HG03095 (cell line): ENCODE results near the gene SOX13.

Experiments
- ATAC-seq: cut with Tn5 transposase; IDR thresholded peaks from one replicate; pipeline ENCODE4 v1.9.1; 2021; ENCODE audit warnings: moderate library complexity; ENCODE audit not compliant: unreplicated experiment

Gene SOX13

DNA sequence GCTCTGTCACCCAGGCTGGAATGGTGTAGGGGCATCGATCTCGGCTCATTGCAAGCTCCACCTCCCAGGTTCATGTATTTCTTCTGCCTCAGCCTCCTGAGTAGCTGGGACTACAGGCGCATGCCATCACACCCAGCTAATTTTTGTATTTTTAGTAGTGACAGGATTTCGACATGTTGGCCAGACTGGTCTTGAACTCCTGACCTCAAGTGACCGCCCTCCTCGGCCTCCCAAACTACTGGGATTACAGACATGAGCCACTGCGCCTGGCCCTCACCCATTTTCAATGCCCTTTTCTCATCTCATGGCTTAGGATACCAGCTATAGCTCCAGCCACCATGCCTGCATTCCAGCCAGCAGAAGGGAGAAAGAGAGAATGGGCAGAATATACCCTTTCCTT is 12.9 kb upstream of the SOX13 start:
- no peak for ATAC-seq

DNA sequence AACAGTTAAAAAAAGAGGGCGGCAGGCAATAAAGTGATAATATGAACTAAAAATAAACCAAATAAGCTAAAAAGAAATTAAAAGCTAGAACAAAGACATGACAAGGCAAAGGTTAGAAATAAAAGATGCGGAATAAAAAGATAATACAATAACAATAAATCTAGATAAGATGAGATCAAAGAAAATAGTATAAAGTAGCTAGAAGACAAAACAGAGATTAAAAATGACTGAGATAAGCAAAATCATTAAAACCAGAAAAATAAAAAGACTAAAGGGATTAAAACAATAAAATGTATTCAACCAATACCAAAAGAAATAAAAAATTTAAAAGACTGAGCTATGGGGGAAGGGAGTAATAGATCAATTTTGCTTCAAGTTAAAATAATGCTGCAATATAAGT is 10.8 kb upstream of the SOX13 start:
- ATAC-seq = no peak

DNA sequence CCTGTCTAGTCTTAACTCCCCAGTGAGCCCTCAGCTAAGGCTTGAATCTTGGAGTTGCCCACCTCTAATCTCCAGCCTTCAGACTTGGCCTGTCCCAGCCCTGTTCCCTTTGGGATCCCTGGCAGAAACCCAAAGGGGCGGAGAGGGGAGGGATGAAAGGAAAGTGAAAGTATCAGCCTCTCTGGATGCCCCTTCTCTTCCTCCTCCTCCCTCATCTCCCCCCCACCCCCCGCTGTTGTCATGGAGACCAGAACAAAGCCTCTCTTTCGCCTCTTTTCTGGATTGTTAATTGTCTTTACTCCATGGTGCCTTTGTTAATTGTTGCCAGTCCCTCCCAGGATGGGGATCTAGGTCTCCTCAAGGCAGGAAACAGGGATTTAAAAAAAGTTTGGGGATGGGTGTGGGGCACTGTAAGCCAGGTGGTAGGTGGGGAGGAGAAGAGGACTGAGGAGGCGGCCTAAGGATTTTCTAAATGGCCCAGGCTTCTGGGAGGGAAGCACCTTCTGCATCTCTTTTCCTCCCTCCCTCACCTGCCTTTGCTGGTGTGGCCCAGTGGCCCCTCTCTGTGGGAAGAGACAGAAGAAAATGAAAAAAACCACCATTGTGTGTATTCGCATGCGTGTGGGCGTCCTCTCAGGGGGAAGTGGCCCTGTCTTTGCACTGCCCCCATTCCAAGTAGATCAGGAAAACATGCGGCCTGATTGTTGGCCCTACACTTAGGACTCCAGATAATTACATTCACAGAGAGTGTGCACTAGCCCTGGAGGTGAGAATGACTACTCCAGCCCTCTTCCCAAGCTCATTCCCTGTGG is 7.5 kb upstream of the SOX13 start:
- ATAC-seq = no peak

DNA sequence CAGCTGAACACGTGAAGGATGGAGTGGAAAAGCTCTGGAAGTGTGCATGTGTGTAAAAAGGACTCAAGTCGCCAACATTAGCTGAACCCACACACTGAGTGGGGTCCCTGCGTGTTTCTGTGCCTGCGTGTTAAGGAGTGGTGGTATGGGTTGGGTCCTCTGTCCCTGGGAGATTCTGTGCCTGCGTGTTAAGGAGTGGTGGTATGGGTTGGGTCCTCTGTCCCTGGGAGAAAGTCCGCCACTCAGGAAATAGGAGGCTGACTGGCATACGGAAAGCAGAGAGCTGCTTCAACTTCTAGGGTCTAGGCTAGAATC is 7.0 kb upstream of the SOX13 start:
- ATAC-seq = no peak

DNA sequence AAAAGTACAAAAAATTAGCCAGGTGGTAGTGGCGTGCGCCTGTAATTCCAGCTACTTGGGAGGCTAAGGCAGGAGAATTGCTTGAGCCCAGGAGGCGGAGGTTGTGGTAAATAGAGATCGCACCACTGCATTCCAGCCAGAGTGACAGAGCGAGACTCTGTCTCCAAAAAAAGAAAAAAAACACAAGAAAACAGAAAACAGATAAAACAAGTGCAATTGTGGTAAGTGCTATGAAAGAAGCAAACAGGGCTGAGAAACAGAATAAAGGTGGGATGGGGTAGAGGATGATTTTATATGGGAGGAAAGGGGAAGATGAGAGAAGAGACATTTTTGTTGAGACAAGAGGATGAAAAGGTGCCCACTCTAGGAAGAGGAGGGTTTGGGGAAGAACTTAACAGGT is 5.0 kb upstream of the SOX13 start:
- no peak for ATAC-seq

DNA sequence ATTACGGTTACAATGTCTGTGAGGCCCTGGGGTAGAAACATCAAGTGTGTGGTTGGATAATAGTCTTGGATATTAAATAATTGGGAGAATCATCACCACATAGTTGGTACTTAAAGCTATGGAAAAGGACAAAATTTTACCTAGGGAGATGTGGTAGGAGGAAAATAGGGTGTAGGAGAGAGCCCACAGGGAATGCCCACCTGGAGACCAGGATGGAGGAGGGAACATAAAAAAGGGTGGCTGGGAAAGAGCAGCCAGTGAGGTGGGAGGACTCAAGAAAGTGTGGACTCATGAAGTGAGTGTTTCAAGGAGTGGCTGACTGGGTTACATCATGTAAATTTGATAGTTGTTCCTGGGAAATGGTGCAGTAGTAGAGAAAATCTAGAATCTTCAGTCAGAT is 3.0 kb upstream of the SOX13 start:
- no peak for ATAC-seq

DNA sequence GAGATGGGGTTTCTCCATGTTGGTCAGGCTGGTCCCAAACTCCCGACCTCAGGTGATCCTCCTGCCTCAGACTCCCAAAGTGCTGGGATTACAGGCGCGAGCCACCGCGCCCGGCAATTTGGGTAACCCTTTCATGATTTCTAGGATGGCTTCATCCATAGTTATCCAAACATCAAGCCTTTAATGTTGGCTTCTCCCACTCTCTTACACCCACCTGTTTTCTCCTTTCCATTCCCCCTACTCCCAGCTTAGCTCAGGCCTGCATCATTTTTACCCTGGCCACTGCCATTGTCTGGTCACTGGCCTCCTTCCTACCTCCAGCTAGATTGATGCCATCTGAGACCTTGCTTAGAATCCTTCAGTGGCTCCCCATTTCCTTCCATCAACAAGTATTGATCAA is 2.0 kb upstream of the SOX13 start:
- no peak for ATAC-seq

DNA sequence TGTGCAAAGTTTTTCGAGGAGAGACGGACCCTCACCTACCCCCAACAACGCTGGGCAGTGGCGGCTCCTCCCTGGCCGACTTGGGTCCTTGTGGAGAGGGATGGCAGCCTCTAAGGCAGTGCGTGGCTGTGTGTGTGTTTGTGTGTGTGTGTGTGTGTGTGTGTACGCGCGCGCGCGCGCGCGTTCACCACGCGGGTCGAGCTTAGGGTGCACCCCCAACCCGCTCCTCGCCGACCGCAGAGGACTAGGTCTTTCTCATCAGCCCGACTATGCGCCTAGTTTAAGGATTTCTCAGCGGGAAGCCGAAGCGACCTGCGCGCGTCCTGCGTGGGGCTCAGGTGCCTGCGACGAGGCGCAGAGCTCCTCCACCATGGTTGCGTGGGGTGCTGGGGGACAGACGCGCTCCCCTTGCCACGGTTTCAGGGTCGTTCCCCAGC is 940 bp downstream of the SOX13 start:
- ATAC-seq = no peak

DNA sequence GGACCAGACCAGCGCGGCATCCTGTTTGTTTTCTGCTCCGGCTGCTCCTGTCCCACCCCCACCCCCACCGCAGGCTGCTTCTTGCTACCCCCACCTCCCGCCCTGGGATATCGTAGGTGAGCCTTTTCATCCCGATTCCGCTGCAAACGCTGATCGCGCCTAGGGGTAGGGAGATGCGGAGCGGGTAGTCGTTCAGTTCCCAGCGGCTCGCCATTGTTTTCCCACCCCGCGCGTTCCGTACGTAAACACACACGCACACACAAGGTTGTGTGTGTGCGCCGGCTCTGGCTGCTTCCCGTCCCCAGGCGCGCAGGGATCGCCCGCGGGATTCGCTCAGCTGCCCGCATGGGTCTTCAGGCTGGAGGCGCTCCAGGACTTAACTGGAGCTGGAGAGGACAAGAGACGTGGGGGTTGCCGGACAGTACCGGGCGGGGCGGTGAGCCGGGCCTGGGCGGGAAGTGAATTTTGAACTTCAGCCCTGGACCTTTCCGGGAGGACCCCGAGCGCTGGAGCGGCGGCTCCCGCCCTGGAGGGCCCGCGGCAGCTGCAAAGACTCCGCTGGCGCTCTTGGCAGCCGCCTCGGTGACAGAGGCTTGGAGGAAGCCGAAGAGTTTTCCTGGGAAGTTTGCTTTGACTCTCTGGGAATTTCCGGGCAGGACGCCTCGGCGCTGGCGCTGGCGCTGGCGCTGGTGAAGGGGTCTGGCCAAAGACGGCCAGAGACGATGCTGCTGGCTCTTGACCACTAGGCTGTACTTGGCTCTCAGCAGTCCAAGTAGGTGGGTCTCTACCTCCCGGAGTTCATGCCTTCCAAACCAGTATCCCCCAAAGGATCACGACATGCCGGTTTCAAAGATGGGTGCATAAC is 1.6 kb downstream of the SOX13 start:
- no peak for ATAC-seq

DNA sequence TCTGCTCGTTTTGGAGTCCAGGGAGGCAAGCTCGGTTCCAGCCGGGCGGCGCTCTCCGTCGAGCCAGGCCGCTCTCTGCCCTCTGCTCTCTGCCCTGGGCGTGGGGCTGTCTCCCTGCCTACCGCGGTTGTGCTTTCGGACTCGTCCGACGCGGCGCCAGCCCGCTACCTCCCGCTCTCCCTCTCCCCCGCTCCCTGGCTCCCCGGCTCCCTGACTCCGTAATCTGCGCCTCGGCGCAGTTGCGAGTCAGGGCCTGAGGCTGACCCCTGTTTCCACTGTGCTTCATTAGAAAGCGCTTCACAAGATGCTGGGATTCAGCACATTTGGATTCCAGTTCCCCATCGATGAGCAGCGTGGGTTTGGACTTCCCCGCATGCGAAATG is 2.2 kb downstream of the SOX13 start:
- no peak for ATAC-seq

DNA sequence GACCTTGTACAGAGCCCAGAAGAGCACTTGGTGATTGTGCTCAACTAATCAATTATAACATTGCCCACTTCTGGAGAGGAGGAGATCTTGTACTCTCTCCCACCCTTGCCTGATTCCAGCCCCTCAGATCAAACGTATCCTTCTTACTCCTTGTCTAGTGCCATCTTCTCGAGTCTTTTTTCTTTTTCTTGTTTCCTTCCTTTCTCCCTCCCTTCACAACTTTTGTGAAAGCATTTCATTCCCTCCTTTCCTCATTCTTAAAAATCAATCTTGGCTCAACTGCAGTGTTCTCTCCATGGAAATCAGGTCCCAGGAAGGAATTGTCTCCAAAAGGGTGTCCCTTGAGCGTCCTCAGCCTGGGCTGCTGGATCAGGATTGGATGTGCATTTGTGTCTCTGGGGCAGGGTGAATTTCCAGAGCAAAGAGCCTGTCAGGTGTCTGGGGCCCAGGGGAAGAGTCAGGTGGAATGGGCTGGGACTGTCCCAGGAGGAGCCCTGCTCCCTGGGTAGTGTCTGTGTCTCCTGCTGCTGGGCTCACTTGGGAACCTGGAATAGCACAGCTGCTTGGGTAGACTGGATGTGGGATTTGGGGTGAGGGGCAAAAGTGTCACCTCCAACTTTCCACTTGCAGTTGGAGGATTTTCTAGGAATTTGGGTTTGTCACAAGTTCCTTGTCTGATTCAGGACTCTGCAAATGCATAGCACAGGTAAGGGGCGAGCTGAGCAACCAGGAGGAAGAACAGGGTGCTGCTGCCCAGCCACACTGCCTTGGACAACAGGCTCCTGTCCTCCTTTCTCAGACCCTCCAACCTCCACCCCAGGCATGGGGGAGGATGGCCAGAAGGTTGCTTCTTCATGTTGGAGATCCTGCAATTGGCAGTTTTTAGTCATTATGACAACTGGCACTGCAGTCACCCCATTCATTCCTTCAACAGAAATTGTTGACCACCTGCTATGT is 3.3 kb downstream of the SOX13 start:
- ATAC-seq = no peak

DNA sequence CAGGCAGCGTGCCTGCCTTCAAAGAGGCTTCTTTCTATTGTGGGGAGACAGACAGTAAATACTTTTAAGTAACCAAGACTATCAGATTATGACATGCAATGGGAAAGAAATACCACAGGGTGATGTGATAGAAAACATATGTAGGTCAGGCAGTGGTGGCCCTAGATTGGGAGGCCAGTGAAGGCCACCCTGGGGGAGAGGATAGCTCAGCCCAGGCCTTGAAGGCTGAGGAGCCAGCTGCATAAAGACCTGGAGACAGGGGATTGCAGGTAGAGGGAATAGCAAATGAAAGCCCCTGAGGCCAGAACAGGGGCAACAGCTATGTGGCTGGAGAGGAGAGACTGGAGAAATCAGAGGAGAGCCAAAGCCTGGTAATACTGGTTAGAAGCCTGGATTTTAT is 4.0 kb downstream of the SOX13 start:
- no peak for ATAC-seq

DNA sequence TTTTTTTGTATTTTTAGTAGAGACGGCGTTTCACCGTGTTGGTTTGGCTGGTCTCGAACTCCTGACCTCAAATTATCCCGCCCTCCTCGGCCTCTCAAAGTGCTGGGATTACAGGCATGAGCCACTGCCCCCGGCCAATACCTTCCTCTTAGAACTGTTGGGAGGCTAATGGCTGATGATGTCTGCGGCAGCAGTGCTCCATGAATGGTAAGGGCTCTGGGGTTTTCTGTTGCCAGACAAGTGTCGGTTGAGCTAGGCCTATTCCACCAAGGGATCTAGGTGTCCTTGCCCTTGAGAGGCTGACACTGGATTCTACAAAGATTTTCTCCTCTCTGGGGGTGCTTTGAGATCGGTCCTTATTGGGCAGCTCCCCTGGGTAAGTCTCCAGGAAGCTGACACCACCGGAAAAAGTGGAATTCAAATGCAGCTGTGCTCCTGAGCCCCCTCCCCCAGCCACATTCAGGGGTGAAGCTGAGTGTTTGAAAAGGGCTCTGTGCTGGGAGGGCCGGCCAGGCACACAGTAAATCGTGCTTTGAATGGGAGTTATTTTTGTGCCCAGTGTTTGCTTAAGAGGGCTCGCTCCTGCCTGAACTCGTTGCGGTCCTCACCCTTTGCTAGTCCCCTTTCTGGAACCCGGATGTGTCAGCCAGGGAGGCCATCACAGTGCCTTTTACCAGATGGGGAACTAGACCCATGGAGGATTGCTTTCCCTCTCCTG is 5.2 kb downstream of the SOX13 start:
- ATAC-seq = no peak

DNA sequence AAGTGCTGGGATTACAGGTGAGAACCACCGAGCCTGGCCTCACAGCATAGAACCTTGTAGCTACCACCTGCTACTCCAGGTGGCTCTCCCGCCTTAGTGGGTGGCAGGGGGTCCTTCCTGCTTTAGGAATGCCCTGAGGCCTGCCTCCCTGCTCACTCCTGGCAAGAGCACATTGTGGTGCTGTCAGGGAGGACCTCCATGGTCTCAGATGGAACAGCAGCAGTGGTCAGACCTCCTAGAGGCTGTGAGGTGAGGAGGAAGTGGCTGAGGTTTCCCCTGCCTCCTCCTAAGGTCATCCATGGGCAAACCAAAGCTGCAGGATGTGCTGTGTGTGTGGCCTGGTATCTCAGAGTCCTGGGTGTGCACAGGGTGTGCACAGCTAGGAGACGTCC is 6.7 kb downstream of the SOX13 start:
- ATAC-seq = no peak

DNA sequence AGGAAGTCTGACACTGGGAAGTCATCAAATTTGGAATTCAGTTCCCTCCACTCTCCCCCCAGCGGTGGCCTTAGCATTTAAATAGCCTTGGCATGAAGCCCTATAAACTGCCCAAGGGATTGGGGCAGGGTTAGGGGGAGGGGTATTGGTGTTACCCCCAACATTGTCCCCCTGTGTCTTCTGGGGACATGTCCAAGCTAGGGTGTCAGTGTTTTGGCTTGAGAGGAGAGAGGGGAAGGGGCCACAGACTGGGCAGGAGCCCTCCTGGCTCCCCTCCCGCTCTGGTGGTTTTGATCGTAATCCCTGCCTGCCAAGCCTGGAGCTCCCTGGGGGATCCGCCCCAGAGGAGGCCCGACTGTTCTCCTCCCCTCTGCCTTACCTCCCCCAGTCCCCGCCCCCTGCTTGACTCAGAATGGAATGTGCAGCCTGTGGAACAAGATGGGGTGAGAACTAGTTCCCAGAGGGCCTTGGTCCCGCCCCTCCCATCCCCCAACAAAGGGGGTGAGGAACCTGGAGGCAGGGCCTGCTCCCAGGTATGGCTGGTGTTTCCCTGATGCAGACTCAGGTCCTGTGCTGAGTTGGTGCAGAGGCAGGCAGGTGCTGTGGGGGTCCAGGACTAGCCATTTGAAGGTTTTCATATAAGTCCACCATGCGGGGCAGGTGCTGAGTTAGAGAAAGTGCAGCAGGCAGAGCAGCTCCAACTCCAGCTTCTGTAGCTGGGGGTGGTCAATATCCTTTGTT is 7.4 kb downstream of the SOX13 start:
- no peak for ATAC-seq

DNA sequence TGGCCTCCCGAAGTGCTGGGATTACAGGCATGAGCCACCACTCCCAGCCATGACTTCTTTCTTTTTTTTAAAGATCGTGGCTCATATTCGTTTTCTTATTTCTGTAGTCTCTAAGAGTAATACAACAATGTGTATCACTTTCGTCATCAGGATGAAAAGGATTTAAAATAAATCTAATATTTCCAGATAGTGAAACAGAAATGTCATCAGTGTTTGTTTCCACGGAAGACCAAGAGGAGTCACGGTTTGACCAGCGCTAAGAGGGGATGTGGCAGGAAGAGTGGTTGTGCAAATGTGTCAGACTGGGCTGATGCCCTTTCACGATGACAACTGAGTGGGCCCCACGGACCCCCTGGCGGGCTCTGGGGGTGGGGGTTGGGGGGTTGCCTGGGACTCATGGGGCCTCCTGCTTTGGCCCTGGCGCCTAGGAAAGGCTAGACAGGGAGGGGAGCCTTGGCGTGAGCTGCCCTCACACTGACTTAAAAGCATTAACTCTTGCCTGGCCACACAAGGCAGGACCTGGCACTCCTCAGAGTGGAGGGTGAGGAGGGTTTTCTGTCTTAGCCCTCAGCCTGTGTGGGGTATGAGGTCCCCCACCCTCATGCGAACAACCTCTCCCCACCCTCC is 8.4 kb downstream of the SOX13 start:
- no peak for ATAC-seq

DNA sequence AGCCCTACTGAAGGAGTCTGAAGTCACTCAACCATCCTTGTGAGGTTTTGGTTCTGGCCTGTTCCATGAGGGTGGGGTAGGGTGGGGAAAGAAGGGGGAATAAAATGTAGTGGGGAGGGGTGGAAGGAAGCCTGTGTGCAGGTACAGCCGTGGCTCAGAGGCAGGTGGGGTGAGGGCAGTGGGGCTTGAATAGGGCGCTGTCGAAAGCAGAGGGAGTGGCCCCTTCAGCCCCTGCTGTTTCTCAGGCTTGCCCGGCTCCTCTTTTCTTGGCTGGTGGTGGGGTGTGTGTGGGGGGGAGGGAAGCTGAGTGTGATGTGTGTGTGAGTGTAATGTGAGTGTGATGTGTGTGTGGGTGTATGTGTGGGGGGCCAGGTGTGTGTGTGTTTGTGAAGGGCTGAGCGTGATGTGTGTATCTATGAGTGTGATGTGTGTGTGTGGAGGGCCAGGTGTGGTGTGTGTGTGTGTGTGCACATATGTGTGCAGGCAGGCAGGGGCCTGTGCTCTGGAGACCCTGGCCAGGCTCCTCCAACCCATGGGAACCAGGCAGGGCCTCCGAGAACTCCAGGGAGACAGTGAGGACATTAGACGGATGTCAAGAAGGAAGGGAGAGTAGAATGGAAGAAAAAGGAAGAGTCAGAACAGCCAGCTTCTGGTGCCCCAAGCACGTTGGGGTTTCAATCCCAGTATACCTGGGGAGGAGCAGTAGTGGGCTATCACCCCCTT is 9.0 kb downstream of the SOX13 start:
- no peak for ATAC-seq

DNA sequence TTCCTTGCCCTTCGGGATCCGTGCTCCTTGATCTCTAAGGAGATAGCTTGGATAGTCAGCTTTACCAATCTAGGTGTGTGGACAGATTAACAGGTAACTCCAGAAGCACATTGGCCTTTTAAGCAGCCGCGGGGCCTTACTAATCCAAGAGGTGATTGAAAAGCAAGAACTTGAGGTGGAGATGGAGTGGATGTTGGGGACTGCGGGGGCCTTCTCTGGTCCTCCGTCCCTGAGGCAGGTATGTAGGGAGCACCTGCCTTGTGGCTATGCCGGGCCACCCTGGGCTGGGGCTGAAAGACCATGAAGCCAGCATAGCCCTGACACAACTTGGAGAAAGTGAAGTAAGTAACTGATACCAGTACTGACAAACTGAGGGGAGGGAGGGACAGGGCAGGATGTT is 10.6 kb downstream of the SOX13 start:
- no peak for ATAC-seq

DNA sequence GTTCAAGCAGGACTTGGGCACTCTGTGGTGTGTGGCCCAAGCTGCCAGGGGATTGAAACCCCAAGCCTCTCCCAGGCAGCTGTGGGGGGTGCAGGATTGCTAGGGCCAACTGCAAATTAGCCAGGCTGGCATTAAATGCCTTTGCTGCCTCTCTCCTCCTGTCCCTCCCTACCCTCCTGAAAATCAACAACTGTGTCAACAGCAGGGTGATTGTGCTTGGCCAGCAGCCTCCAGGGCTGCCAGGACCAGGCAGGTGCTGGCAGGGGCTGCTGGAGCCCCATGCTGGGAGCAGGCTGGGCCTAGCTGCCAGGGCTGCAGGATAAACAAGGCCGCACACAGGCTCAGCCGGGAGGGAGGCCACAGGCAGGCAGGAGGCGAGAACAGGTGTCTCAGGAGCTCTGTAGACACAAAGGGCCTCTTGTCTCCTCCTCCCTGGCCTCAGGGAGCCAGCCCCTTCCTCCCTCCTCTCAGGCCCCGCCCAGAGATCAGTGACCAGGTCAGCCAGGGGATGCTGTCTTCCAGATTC is 11.4 kb downstream of the SOX13 start:
- no peak for ATAC-seq
